Neutrophil (primary cell): ENCODE measurements around the gene ZNF557.

Source experiments
- H3K27ac ChIP-seq: fragments of 200-600 bp; sonication (generic); 2 replicates; pipeline ENCODE4 v1.5.1; 2016; ENCODE audit warnings: mild to moderate bottlenecking, moderate library complexity
- H3K27me3 ChIP-seq: fragments of 200-600 bp; sonication (generic); 2 replicates; pipeline ENCODE4 v1.6.0; 2016; ENCODE audit warnings: mild to moderate bottlenecking
- H3K36me3 ChIP-seq: fragments of 200-600 bp; sonication (generic); 2 replicates; pipeline ENCODE4 v1.5.1; 2017
- H3K4me1 ChIP-seq, 2 experiments: fragments of 200-600 bp in 1 of 2; sonication (generic) in 1 of 2; 1 replicate in 1 of 2; 2 replicates in 1 of 2; pipeline versions ENCODE4 v1.5.1 to v1.6.1; 2013 to 2016; ENCODE audit warnings: low read depth in 1 of 2, low read length in 1 of 2, mild to moderate bottlenecking in 1 of 2, moderate library complexity in 1 of 2; ENCODE audit not compliant: control insufficient read depth in 1 of 2, insufficient read depth in 1 of 2
- H3K4me3 ChIP-seq, 2 experiments: fragments of 200-600 bp in 1 of 2; sonication (generic) in 1 of 2; 1 replicate in 1 of 2; 2 replicates in 1 of 2; pipeline ENCODE4 v1.5.1; 2013 to 2016; ENCODE audit warnings: low read depth in 1 of 2, low read length in 1 of 2, mild to moderate bottlenecking in 1 of 2, moderate library complexity in 1 of 2
- H3K9me3 ChIP-seq: fragments of 200-600 bp; sonication (generic); 2 replicates; pipeline ENCODE4 v1.5.1; 2016
- TF ChIP-seq, protein P1 (sequence below): fragments of 200-600 bp; sonication (generic); IDR thresholded peaks from 2 replicates; pipeline ENCODE4 v1.5.1; 2016; ENCODE audit warnings: antibody characterized with exemption

The ZNF557 gene

DNA sequence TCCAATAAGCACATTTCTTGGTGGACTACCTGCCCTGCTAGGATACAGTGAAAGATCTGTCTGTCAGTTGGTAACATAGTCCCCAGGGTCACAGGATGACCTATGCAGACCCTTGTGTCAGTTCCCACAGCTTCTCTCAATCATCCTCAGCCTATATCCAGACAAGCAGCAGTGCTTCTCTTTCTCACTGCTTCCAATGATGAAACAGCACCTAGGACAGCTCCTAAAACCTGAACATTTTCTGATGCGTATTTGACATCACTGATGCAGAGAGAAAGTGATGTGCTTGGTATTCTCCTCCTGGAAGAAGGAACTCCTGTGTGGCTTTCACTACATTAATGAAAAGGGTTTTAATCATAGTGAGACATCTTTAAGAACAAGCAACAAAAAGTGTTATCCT lies 43.7 kb downstream of the ZNF557 start:
- H3K27me3 ChIP-seq, result no peaks in the 10 kb centered on the region
- peaks cover 23% of the 10 kb centered on the region for H3K36me3 ChIP-seq
- TF ChIP-seq, protein P1, sequence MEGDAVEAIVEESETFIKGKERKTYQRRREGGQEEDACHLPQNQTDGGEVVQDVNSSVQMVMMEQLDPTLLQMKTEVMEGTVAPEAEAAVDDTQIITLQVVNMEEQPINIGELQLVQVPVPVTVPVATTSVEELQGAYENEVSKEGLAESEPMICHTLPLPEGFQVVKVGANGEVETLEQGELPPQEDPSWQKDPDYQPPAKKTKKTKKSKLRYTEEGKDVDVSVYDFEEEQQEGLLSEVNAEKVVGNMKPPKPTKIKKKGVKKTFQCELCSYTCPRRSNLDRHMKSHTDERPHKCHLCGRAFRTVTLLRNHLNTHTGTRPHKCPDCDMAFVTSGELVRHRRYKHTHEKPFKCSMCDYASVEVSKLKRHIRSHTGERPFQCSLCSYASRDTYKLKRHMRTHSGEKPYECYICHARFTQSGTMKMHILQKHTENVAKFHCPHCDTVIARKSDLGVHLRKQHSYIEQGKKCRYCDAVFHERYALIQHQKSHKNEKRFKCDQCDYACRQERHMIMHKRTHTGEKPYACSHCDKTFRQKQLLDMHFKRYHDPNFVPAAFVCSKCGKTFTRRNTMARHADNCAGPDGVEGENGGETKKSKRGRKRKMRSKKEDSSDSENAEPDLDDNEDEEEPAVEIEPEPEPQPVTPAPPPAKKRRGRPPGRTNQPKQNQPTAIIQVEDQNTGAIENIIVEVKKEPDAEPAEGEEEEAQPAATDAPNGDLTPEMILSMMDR, result no peak
- H3K4me1 ChIP-seq, result no peaks in the 10 kb centered on the region
- no peak overlapping the region for H3K4me3 ChIP-seq
- no peaks in the 10 kb centered on the region for H3K9me3 ChIP-seq
- no peak overlapping the region for H3K27ac ChIP-seq

GRCh38 chr19:7115721-7116120 lies 46.2 kb downstream of the ZNF557 start:
- TF ChIP-seq, protein P1, result no peak
- Histone ChIP-seq H3K36me3 (peaks cover 41% of the 10 kb centered on the region), H3K4me3 (no peak overlapping the region)

DNA sequence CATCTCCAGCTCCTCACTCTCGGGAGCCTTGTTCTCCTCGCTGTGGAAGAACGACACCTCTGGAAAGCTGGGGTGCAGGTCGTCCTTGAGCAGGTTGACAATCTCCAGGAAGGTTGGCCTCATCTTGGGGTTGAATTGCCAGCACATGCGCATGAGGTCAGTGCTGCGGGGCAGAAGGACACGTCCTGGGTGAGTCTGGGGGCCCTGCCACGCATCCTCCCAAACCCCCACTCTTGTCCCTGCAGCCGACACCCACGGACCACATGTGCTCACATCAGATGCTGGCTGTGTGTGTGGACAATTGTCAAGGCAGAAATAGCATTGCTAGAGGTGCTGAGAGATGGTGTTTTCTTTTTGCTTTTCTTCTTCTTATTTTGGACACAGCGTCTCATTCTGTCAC lies 47.7 kb downstream of the ZNF557 start:
- TF ChIP-seq, protein P1, result no peak
- Histone ChIP-seq H3K9me3 (no peaks in the 10 kb centered on the region), H3K36me3 (peaks cover 51% of the 10 kb centered on the region), H3K4me3 (no peak overlapping the region), H3K27ac (no peak overlapping the region), H3K4me1 (no peaks in the 10 kb centered on the region), H3K27me3 (no peaks in the 10 kb centered on the region)

More at GRCh38 chr19:7115721-7116120, 46.2 kb downstream of the ZNF557 start:
- Histone ChIP-seq H3K4me1 (no peaks in the 10 kb centered on the region), H3K9me3 (no peaks in the 10 kb centered on the region), H3K27me3 (no peaks in the 10 kb centered on the region), H3K27ac (no peak overlapping the region)

GRCh38 chr19:7119582-7119981 lies 50.1 kb downstream of the ZNF557 start:
- Histone ChIP-seq H3K4me3 (no peak overlapping the region), H3K27ac (no peak overlapping the region), H3K36me3 (peaks cover 58% of the 10 kb centered on the region), H3K4me1 (no peaks in the 10 kb centered on the region), H3K27me3 (no peaks in the 10 kb centered on the region), H3K9me3 (no peaks in the 10 kb centered on the region)
- TF ChIP-seq, protein P1, result no peak

GRCh38 chr19:7120499-7120898 lies 51.0 kb downstream of the ZNF557 start:
- no peaks in the 10 kb centered on the region for H3K9me3 ChIP-seq
- H3K27me3 ChIP-seq, result no peaks in the 10 kb centered on the region
- H3K4me1 ChIP-seq, result no peaks in the 10 kb centered on the region
- no peak overlapping the region for H3K4me3 ChIP-seq
- no peak overlapping the region for H3K27ac ChIP-seq
- TF ChIP-seq, protein P1, result no peak
- peaks cover 61% of the 10 kb centered on the region for H3K36me3 ChIP-seq

- peaks cover 68% of the 10 kb centered on the region for H3K36me3 ChIP-seq
- H3K9me3 ChIP-seq, result peaks cover 6% of the 10 kb centered on the region
- TF ChIP-seq, protein P1, result no peak
- no peak overlapping the region for H3K27ac ChIP-seq
- no peak overlapping the region for H3K4me3 ChIP-seq
- no peaks in the 10 kb centered on the region for H3K4me1 ChIP-seq
- no peaks in the 10 kb centered on the region for H3K27me3 ChIP-seq
These were observed 53.2 kb downstream of the ZNF557 start for GRCh38 chr19:7122701-7123100.
